HepG2 (cell line): ENCODE results near the gene TXNIP. TPM values are rescaled to one million over a fixed set of nuclear protein-coding genes. Genes with fewer than 3 reads are reported as not detected.

Experiments
- ATRX ChIP-seq: sonication (generic); formaldehyde crosslinking; IDR thresholded peaks from 2 replicates; pipeline ENCODE4 v1.4.0; 2020; ENCODE audit warnings: missing genetic modification reagents, borderline replicate concordance
- GLMP ChIP-seq: sonication (generic); formaldehyde crosslinking; IDR thresholded peaks from 2 replicates; pipeline ENCODE4 v1.9.0; 2021; ENCODE audit warnings: missing genetic modification reagents, mild to moderate bottlenecking, borderline replicate concordance
- HES4 ChIP-seq: sonication (generic); formaldehyde crosslinking; IDR thresholded peaks from 2 replicates; pipeline ENCODE4 v1.9.0; 2021; ENCODE audit warnings: mild to moderate bottlenecking, missing genetic modification reagents, borderline replicate concordance
- HOXA5 ChIP-seq: sonication (generic); formaldehyde crosslinking; IDR thresholded peaks from 2 replicates; pipeline ENCODE4 v1.4.0; 2020; ENCODE audit warnings: missing genetic modification reagents
- KAT8 ChIP-seq: IDR thresholded peaks from 2 replicates; pipeline ENCODE4 v1.6.1; 2016; ENCODE audit warnings: missing genetic modification reagents, missing compliant biosample characterization
- LCORL ChIP-seq, 2 experiments: fragments of 450-650 bp in 1 of 2; sonication (generic) in 1 of 2; formaldehyde crosslinking in 1 of 2; IDR thresholded peaks; 2 replicates each; pipeline versions ENCODE4 v1.5.0 to v1.6.1; 2017 to 2020; ENCODE audit warnings: antibody characterized with exemption in 1 of 2, missing genetic modification reagents in 1 of 2
- MEIS2 ChIP-seq: sonication (generic); formaldehyde crosslinking; IDR thresholded peaks from 2 replicates; pipeline ENCODE4 v1.9.0; 2021; ENCODE audit warnings: mild to moderate bottlenecking, missing genetic modification reagents
- REL ChIP-seq: sonication (generic); formaldehyde crosslinking; conservative IDR thresholded peaks from 2 replicates; pipeline ENCODE4 v1.8.0; 2022; ENCODE audit warnings: mild to moderate bottlenecking, missing genetic modification reagents, moderate library complexity
- SP5 ChIP-seq: IDR thresholded peaks from 2 replicates; pipeline ENCODE4 v1.6.1; 2016; ENCODE audit warnings: low read depth, borderline replicate concordance
- TFAP4 ChIP-seq: sonication (generic); IDR thresholded peaks from 2 replicates; pipeline ENCODE4 v1.6.1; 2016; ENCODE audit warnings: low read depth, borderline replicate concordance
- ZBTB39 ChIP-seq: sonication (generic); formaldehyde crosslinking; IDR thresholded peaks from 2 replicates; pipeline ENCODE4 v1.5.0; 2020; ENCODE audit warnings: missing genetic modification reagents
- ZNF646 ChIP-seq: sonication (generic); formaldehyde crosslinking; IDR thresholded peaks from 2 replicates; pipeline ENCODE4 v1.9.0; 2021; ENCODE audit warnings: mild to moderate bottlenecking, missing genetic modification reagents
- polyA plus RNA-seq, 8 experiments: library from polyadenylated mRNA; depleted of rRNA in 3 of 8; stranded (reverse) in 7 of 8; unstranded in 1 of 8; fragments of >200 nt; fragmentation: Illumina TruSeq in 4 of 8; extraction: Trizol in 4 of 8; gene quantifications; 2 replicates each; pipeline versions ENCODE4 v1.2.1 to v1.2.3, GENCODE V29; 2011 to 2016; ENCODE audit warnings: low read depth in 4 of 8, missing spikeins in 1 of 8, mixed read lengths in 1 of 8; ENCODE audit not compliant: insufficient read depth in 1 of 8
- total RNA-seq, 5 experiments: library from RNA; depleted of rRNA; stranded (reverse); fragments of >200 nt; fragmentation: Illumina TruSeq; extraction: Trizol; gene quantifications; 2 replicates each; pipeline ENCODE4 v1.2.3, GENCODE V29; 2016; ENCODE audit warnings: low read depth in 1 of 5

The TXNIP gene
- total and polyA plus RNA-seq, 2 of the 13 experiments (the other 11 are each of a cell fraction or from before 2014, with no cell fraction given): 24.4 to 237 TPM

- TF ChIP-seq LCORL (IDR thresholded peaks at IDR 0.05) (no peak), LCORL (CRISPR knock-in tag; IDR thresholded peaks at IDR 0.05) (no peak), HES4 (CRISPR knock-in tag) (no peak), MEIS2 (CRISPR knock-in tag) (no peak), KAT8 (no peak), ZNF646 (CRISPR knock-in tag) (peak; percentile 80; the same call in 1 of the 2 replicates), REL (CRISPR knock-in tag) (no peak), HOXA5 (0 out of 2 replicates have a peak, but pooled peaks have one; percentile 34), GLMP (CRISPR knock-in tag) (no peak), SP5 (0 out of 2 replicates have a peak, but pooled peaks have one; percentile 27), ATRX (no peak), ZBTB39 (no peak), TFAP4 (no peak)
These were observed 4.5 kb downstream of the TXNIP start (continued) for GRCh38 chr1:145991735-145992412.
